Astrocyte (in vitro differentiated cells and primary cell): Measurements from ENCODE around the gene OR5H14. TPM values are rescaled to one million over a fixed set of nuclear protein-coding genes. Genes with fewer than 3 reads are reported as not detected.

Source experiments
- DNase-seq: peaks from one replicate; pipeline ENCODE4 v3.0.0-alpha.2; 2010; ENCODE audit warnings: low read depth
- FAIRE-seq: peaks from 2 replicates; lab custom pipeline; 2011; peaks lifted over from hg19 to GRCh38; lab: Jason Lieb, UNC
- H2AFZ ChIP-seq: 2 replicates; pipeline ENCODE4 v1.6.0; 2012; ENCODE audit warnings: low read depth, low read length, inconsistent platforms
- H3K27ac ChIP-seq: 2 replicates; pipeline ENCODE4 v1.5.1; 2011; ENCODE audit warnings: low read depth, low read length, inconsistent platforms
- H3K27me3 ChIP-seq: 2 replicates; pipeline ENCODE4 v1.6.0; 2011; ENCODE audit warnings: low read length, inconsistent platforms; ENCODE audit not compliant: insufficient read depth
- H3K36me3 ChIP-seq: 2 replicates; pipeline ENCODE4 v1.5.1; 2011; ENCODE audit warnings: low read length, inconsistent platforms; ENCODE audit not compliant: insufficient read depth
- H3K4me1 ChIP-seq: 2 replicates; pipeline ENCODE4 v1.5.1; 2011; ENCODE audit warnings: low read length, inconsistent platforms; ENCODE audit not compliant: insufficient read depth
- H3K4me2 ChIP-seq: 2 replicates; pipeline ENCODE4 v1.6.0; 2012; ENCODE audit warnings: low read length, inconsistent platforms
- H3K4me3 ChIP-seq: 2 replicates; pipeline ENCODE4 v1.5.1; 2011; ENCODE audit warnings: low read depth, mild to moderate bottlenecking, low read length, inconsistent platforms; ENCODE audit not compliant: insufficient read depth
- H3K79me2 ChIP-seq: 2 replicates; pipeline ENCODE4 v1.6.0; 2012; ENCODE audit warnings: mild to moderate bottlenecking, low read length, inconsistent platforms; ENCODE audit not compliant: insufficient read depth
- H3K9ac ChIP-seq: 2 replicates; pipeline ENCODE4 v1.6.0; 2012; ENCODE audit warnings: mild to moderate bottlenecking, low read length, inconsistent platforms
- H3K9me3 ChIP-seq: 2 replicates; pipeline ENCODE4 v1.5.1; 2012; ENCODE audit warnings: low read depth, mild to moderate bottlenecking, low read length, inconsistent platforms; ENCODE audit not compliant: insufficient read depth
- H4K20me1 ChIP-seq: 2 replicates; pipeline ENCODE4 v1.6.0; 2012; ENCODE audit warnings: low read length, inconsistent platforms; ENCODE audit not compliant: insufficient read depth
- H3K27ac Mint-ChIP-seq: one replicate; pipeline ENCODE4 v1.8.0; 2021; ENCODE audit warnings: mild to moderate bottlenecking, mixed read lengths; ENCODE audit not compliant: unreplicated experiment
- H3K27me3 Mint-ChIP-seq: one replicate; pipeline ENCODE4 v1.8.0; 2021; ENCODE audit warnings: low read depth, mixed read lengths; ENCODE audit not compliant: unreplicated experiment
- H3K36me3 Mint-ChIP-seq: one replicate; pipeline ENCODE4 v1.8.0; 2021; ENCODE audit warnings: low read depth, mixed read lengths; ENCODE audit not compliant: unreplicated experiment
- H3K4me1 Mint-ChIP-seq: one replicate; pipeline ENCODE4 v1.8.0; 2021; ENCODE audit warnings: low read depth, mixed read lengths; ENCODE audit not compliant: unreplicated experiment
- H3K4me3 Mint-ChIP-seq: one replicate; pipeline ENCODE4 v1.8.0; 2021; ENCODE audit warnings: mild to moderate bottlenecking, moderate library complexity, mixed read lengths; ENCODE audit not compliant: unreplicated experiment
- H3K9me3 Mint-ChIP-seq: one replicate; pipeline ENCODE4 v1.8.0; 2021; ENCODE audit warnings: mild to moderate bottlenecking, mixed read lengths; ENCODE audit not compliant: unreplicated experiment
- CTCF ChIP-seq: IDR thresholded peaks from 2 replicates; pipeline ENCODE4 v1.5.1; 2011; ENCODE audit warnings: low read depth, mild to moderate bottlenecking, inconsistent platforms, low read length, moderate library complexity; ENCODE audit not compliant: insufficient read depth
- EZH2 ChIP-seq: IDR thresholded peaks from 2 replicates; pipeline ENCODE4 v1.6.1; 2012; ENCODE audit warnings: mild to moderate bottlenecking, low read length, inconsistent platforms; ENCODE audit not compliant: insufficient read depth
- total RNA-seq: library from RNA; stranded (reverse); gene quantifications from 2 replicates; pipeline ENCODE4 v1.2.1, GENCODE V29; 2021

OR5H14 gene
- total RNA-seq, 1 donor from 2014 or later = not detected

GRCh38 chr3:98172621-98173020 is 25.3 kb downstream of the OR5H14 start:
- DNase-seq (no peak), FAIRE-seq (no peak)
- H2AFZ ChIP-seq = no peak overlapping the region

GRCh38 chr3:98180319-98180890 is 33.1 kb downstream of the OR5H14 start:
- Mint-ChIP-seq H3K36me3 (no peaks in the 10 kb centered on the region), H3K27ac (no peak overlapping the region), H3K9me3 (no peaks in the 10 kb centered on the region), H3K27me3 (peaks cover 2% of the 10 kb centered on the region), H3K4me1 (no peaks in the 10 kb centered on the region), H3K4me3 (no peak overlapping the region)
- DNase-seq (no peak), FAIRE-seq (no peak)
- Histone ChIP-seq H2AFZ (no peak overlapping the region), H3K9me3 (no peaks in the 10 kb centered on the region), H3K4me2 (no peak overlapping the region), H3K27me3 (no peaks in the 10 kb centered on the region), H3K36me3 (no peaks in the 10 kb centered on the region), H3K27ac (no peak overlapping the region), H3K9ac (no peak overlapping the region), H3K79me2 (no peaks in the 10 kb centered on the region), H4K20me1 (no peaks in the 10 kb centered on the region), H3K4me3 (no peak overlapping the region), H3K4me1 (no peaks in the 10 kb centered on the region)
- TF ChIP-seq CTCF (no peak), EZH2 (no peak)

More at GRCh38 chr3:98172621-98173020, 25.3 kb downstream of the OR5H14 start:
- Histone ChIP-seq H3K9ac (no peak overlapping the region), H3K9me3 (no peaks in the 10 kb centered on the region), H3K79me2 (no peaks in the 10 kb centered on the region), H4K20me1 (no peaks in the 10 kb centered on the region), H3K27me3 (no peaks in the 10 kb centered on the region), H3K4me3 (no peak overlapping the region), H3K4me1 (no peaks in the 10 kb centered on the region), H3K36me3 (no peaks in the 10 kb centered on the region), H3K4me2 (no peak overlapping the region), H3K27ac (no peak overlapping the region)
- H3K9me3 Mint-ChIP-seq = peaks cover 4% of the 10 kb centered on the region
- H3K36me3 Mint-ChIP-seq = peaks cover 2% of the 10 kb centered on the region
- no peak overlapping the region for H3K4me3 Mint-ChIP-seq
- H3K27ac Mint-ChIP-seq = no peak overlapping the region
- H3K4me1 Mint-ChIP-seq = no peaks in the 10 kb centered on the region
- no peak for TF ChIP-seq EZH2
- no peak for TF ChIP-seq CTCF
- peaks cover 2% of the 10 kb centered on the region for H3K27me3 Mint-ChIP-seq

GRCh38 chr3:98182196-98182595 is 34.9 kb downstream of the OR5H14 start:
- Histone ChIP-seq H3K4me3 (no peak overlapping the region), H3K4me1 (no peaks in the 10 kb centered on the region), H2AFZ (no peak overlapping the region), H4K20me1 (no peaks in the 10 kb centered on the region), H3K9me3 (no peaks in the 10 kb centered on the region), H3K27ac (no peak overlapping the region), H3K27me3 (no peaks in the 10 kb centered on the region), H3K9ac (no peak overlapping the region), H3K36me3 (no peaks in the 10 kb centered on the region), H3K79me2 (no peaks in the 10 kb centered on the region), H3K4me2 (no peak overlapping the region)
- TF ChIP-seq CTCF (no peak), EZH2 (no peak)
- no peaks in the 10 kb centered on the region for H3K36me3 Mint-ChIP-seq
- DNase-seq (no peak), FAIRE-seq (no peak)
- no peaks in the 10 kb centered on the region for H3K9me3 Mint-ChIP-seq
- no peak overlapping the region for H3K4me3 Mint-ChIP-seq
- H3K27me3 Mint-ChIP-seq = no peaks in the 10 kb centered on the region
- H3K27ac Mint-ChIP-seq = no peak overlapping the region
- no peaks in the 10 kb centered on the region for H3K4me1 Mint-ChIP-seq
